ENCODE results near the gene OR2F1. TPM values are rescaled to one million over a fixed set of nuclear protein-coding genes. Genes with fewer than 3 reads are reported as not detected.
"Not testable (repeated sequence)": the region's sequence is repeated elsewhere in the genome, so short reads cannot be mapped to it uniquely, and the experiment has no call there.

Gene OR2F1
- total RNA-seq, 2 donors from 2014 or later, result not detected

DNA sequence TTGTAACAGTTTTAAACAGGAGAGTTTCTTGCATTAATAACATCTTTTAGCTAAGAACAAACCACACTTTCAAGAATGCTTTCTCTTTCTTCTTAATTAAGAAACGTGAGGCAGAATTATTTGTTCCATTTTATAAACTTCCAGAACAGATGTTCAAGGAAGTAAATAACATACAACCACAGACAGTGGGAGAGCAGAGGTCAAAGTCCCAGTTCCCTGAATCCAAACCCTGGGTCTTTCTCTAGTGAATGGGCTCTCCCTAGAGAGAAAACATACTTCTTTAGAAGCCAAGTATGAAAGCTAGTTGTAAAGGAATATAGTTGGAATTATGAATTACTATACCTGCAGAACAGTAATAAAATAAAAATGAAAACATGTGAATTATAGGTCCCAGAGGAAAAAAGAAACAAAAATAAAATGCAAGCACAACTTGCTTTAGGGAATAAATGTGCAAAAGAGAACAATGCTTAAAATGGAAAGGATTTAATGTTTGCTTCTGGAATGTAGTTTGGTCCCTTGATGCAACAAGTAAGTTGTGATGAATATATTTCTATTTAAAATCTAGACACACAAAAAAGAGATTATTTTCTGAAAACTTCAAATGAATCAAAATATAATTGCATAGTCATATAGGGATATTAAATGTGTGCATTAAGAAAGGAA, 51.5 kb downstream of the OR2F1 start:
- Histone ChIP-seq H3K9me3 (no peaks in the 10 kb centered on the region), H3K4me1 (ENCODE audit: control insufficient read depth in 1 of 2, low read depth in 2 of 2) (no peaks in the 10 kb centered on the region), H3K27ac (no peak overlapping the region), H3K4me3 (no peak overlapping the region), H3K36me3 (no peaks in the 10 kb centered on the region), H3K27me3 (replicated peaks; ENCODE audit: insufficient read depth) (no peaks in the 10 kb centered on the region)
- DNase-seq (ENCODE audit: low spot score) (no peak), ATAC-seq (ENCODE audit: insufficient number of reproducible peaks, low FRiP score, low read depth) (no peak)
- TF ChIP-seq, protein P1, sequence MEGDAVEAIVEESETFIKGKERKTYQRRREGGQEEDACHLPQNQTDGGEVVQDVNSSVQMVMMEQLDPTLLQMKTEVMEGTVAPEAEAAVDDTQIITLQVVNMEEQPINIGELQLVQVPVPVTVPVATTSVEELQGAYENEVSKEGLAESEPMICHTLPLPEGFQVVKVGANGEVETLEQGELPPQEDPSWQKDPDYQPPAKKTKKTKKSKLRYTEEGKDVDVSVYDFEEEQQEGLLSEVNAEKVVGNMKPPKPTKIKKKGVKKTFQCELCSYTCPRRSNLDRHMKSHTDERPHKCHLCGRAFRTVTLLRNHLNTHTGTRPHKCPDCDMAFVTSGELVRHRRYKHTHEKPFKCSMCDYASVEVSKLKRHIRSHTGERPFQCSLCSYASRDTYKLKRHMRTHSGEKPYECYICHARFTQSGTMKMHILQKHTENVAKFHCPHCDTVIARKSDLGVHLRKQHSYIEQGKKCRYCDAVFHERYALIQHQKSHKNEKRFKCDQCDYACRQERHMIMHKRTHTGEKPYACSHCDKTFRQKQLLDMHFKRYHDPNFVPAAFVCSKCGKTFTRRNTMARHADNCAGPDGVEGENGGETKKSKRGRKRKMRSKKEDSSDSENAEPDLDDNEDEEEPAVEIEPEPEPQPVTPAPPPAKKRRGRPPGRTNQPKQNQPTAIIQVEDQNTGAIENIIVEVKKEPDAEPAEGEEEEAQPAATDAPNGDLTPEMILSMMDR (IDR thresholded peaks at IDR 0.05), result no peak

DNA sequence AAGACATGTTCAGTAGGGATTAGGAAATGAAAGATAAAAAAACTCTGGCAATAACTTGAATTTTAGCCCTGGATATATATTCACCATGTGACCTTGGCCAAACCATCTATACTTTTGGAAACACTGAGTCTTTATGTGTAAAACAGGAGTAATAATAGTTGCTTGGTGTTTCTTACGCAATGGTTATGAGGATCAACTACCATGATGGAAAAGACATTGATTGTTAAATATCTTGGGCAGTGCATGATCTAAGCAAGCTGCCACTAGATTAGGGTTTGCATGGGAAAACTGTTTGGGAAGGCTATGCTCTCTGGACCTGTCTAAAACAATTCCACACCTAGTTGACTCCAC, 52.0 kb downstream of the OR2F1 start:
- DNase-seq (ENCODE audit: low spot score) (no peak), ATAC-seq (ENCODE audit: insufficient number of reproducible peaks, low FRiP score, low read depth) (no peak)
- Histone ChIP-seq H3K4me3 (no peak overlapping the region), H3K27ac (no peak overlapping the region), H3K36me3 (no peaks in the 10 kb centered on the region), H3K27me3 (replicated peaks; ENCODE audit: insufficient read depth) (no peaks in the 10 kb centered on the region), H3K9me3 (no peaks in the 10 kb centered on the region), H3K4me1 (ENCODE audit: control insufficient read depth in 1 of 2, low read depth in 2 of 2) (no peaks in the 10 kb centered on the region)
- TF ChIP-seq, protein P1 (IDR thresholded peaks at IDR 0.05), result no peak

DNA sequence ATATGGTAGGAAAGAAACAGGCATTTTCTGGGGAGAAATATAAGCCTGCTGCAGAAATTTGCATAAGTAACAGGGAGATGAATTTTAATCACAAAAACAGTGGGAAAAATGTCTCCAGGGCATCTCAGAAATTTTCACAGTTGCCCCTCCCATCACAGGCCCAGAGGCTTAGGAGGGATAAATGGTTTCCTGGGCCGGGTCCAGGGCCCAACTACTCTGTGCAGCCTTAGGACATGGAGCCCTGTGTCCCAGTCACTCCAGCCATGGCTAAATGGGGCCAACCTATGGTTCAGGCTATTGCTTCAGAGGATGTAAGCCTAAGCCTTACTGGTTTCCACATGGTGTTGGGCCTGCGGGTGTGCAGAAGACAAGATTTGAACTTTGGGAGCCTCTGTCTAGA, 54.7 kb downstream of the OR2F1 start:
- Histone ChIP-seq H3K27ac (no peak overlapping the region), H3K36me3 (no peaks in the 10 kb centered on the region), H3K9me3 (no peaks in the 10 kb centered on the region), H3K4me1 (ENCODE audit: control insufficient read depth in 1 of 2, low read depth in 2 of 2) (no peaks in the 10 kb centered on the region), H3K27me3 (replicated peaks; ENCODE audit: insufficient read depth) (no peaks in the 10 kb centered on the region), H3K4me3 (no peak overlapping the region)
- TF ChIP-seq, protein P1 (IDR thresholded peaks at IDR 0.05), result no peak
- DNase-seq (ENCODE audit: low spot score) (no peak), ATAC-seq (ENCODE audit: insufficient number of reproducible peaks, low FRiP score, low read depth) (no peak)

DNA sequence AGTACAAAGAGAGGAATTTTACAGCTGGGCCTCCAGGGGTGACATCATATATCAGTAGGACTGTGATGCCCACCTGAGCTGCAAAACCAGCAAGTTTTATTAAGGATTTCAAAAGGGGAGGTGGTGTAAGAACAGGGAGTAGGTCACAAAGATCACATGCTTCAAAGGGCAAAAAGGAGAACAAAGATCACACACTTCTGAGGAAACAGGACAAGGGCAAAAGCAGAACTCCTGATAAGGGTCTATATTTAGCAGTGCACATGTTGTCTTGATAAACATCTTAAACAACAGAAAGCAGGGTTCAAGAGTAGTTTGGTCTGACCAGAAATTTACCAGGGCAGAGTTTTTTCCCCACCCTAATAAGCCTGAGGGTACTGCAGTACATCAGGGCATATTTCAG, 55.4 kb downstream of the OR2F1 start:
- H3K4me3 ChIP-seq; H3K4me1 ChIP-seq (ENCODE audit: control insufficient read depth in 1 of 2, low read depth in 2 of 2); H3K27ac ChIP-seq; DNase-seq (ENCODE audit: low spot score); H3K27me3 ChIP-seq (replicated peaks; ENCODE audit: insufficient read depth); ATAC-seq (ENCODE audit: insufficient number of reproducible peaks, low FRiP score, low read depth); H3K9me3 ChIP-seq; H3K36me3 ChIP-seq: not testable (repeated sequence)

DNA sequence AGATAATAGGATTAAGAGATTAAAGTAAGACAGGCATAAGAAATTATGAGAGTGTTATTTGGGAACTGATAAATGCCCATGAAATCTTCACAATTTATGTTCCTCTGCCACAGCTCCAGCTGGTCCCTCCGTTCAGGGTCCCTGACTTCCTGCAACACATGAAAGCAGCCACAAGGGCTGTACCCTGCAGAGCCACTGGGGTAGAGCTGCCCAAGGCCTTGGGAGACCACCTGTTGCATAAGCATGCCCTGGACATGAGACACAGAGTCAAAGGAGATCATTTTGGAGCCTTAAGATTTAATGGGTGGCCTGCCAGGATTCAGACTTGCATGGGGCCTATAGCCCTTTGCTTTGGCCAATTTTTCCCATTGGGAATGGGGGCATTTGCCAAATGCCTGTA, 56.2 kb downstream of the OR2F1 start:
- not testable (repeated sequence) for ATAC-seq (ENCODE audit: insufficient number of reproducible peaks, low FRiP score, low read depth); DNase-seq (ENCODE audit: low spot score); H3K36me3 ChIP-seq; H3K27me3 ChIP-seq (replicated peaks; ENCODE audit: insufficient read depth); H3K4me3 ChIP-seq; H3K27ac ChIP-seq; H3K4me1 ChIP-seq (ENCODE audit: control insufficient read depth in 1 of 2, low read depth in 2 of 2); H3K9me3 ChIP-seq

DNA sequence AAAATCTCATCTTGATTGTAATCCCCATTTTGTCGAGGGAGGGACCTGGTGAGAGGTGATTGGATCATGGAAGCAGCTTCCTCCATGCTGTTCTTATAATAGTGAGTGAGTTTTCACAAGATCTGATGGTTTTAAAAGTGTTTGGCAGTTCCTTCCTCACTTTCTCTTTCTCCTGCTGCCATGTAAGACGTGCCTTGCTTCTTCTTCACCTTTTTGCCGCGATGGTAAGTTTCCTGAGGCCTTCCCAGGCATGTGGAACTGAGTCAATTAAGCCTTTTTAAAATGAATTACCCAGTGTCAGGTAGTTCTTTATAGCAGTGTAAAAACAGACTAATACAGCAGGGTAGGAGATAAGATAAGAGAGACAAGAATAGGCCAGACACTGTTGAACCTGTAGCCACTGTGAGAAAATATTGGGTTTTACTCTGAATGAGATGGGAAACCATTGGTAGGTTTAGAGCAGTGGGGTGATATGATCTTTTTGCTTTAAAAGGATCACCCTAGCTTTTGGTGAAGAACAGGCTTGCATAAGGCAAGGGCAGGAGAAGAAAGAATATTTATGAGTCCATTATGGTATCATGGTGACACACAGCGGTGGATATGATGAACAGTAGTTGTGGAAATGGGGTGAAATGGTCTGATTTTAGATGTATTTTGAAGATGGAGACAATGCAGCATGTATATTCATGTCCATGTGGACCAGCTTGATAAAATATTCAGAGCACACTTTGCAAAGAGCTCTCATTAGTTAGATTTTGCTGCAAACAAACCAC, 57.0 kb downstream of the OR2F1 start:
- no peak for DNase-seq (ENCODE audit: low spot score)
- Histone ChIP-seq H3K4me1 (ENCODE audit: control insufficient read depth in 1 of 2, low read depth in 2 of 2) (no peaks in the 10 kb centered on the region), H3K9me3 (no peaks in the 10 kb centered on the region), H3K27me3 (replicated peaks; ENCODE audit: insufficient read depth) (no peaks in the 10 kb centered on the region), H3K36me3 (no peaks in the 10 kb centered on the region), H3K27ac (no peak overlapping the region), H3K4me3 (no peak overlapping the region)
- ATAC-seq (ENCODE audit: insufficient number of reproducible peaks, low FRiP score, low read depth), result no peak
- TF ChIP-seq, protein P1 (IDR thresholded peaks at IDR 0.05), result no peak

Other genes with a start within 250 kb of the OR2F1 start
- gene CTAGE6, start 197.1 kb upstream of the OR2F1 start, total RNA-seq, result 1 to 10 TPM in 1 of 2 donors, under 1 TPM in 1; 0.68 to 2.7 TPM
- gene TCAF1, start 52.7 kb upstream of the OR2F1 start, total RNA-seq, result 10 to 100 TPM; 28.4 to 28.6 TPM
- not detected for gene OR2F2, start 19.6 kb upstream of the OR2F1 start, total RNA-seq
- not detected for gene OR6B1, start 45.5 kb downstream of the OR2F1 start, total RNA-seq
- not detected for gene OR2A5, start 94.1 kb downstream of the OR2F1 start, total RNA-seq
- gene OR2A25, start 115.0 kb downstream of the OR2F1 start, total RNA-seq, result not detected
- not detected for gene OR2A12, start 131.4 kb downstream of the OR2F1 start, total RNA-seq
- not detected for gene OR2A2, start 154.7 kb downstream of the OR2F1 start, total RNA-seq
- not detected for gene OR2A14, start 168.3 kb downstream of the OR2F1 start, total RNA-seq
- 1 to 10 TPM; 1.6 to 5.8 TPM for gene CTAGE4, start 228.6 kb downstream of the OR2F1 start, total RNA-seq
- 1 to 10 TPM; 1.1 to 3.2 TPM for gene ARHGEF35, start 241.0 kb downstream of the OR2F1 start, total RNA-seq

All from thoracic aorta (tissue), 2 donors.